ENCODE data around the gene GRIN2C.
A peak's percentile ranks its signal among the peaks of the same experiment; 100 is the strongest.

GRCh38 chr17:74872313-74873036 lies 12.8 kb upstream of the GRIN2C start, which contains the start of gene FDXR:
- no peak for TF ChIP-seq CTCF (IDR thresholded peaks at IDR 0.05; ENCODE audit: low read depth, low read length)
- no peak for TF ChIP-seq MAX (IDR thresholded peaks at IDR 0.05; ENCODE audit: low read depth, low read length)
- TF ChIP-seq POLR2A (IDR thresholded peaks at IDR 0.05; ENCODE audit: extremely low read depth, insufficient read length), result peak; percentile 46
- no peak for TF ChIP-seq MYC (IDR thresholded peaks at IDR 0.05; ENCODE audit: low read depth, low read length)

Measured in NB4 (cell line).